Suprapubic skin (tissue), 4 donors: ENCODE measurements around the gene KRT15.

Experiments
- CTCF ChIP-seq, 2 donors: fragments of 200-600 bp in 1 of 2; fragments of 450-650 bp in 1 of 2; sonication (generic) in 1 of 2; IDR thresholded peaks; one replicate each; pipeline ENCODE4 v1.5.1; 2016 to 2019; ENCODE audit warnings: antibody characterized with exemption in 2 of 2, mild to moderate bottlenecking in 1 of 2, moderate library complexity in 1 of 2
- EP300 ChIP-seq: sonication (generic); formaldehyde crosslinking; IDR thresholded peaks from one replicate; pipeline ENCODE4 v1.6.1; 2017; ENCODE audit warnings: antibody characterized with exemption
- POLR2AphosphoS5 ChIP-seq, 3 donors: sonication (generic); formaldehyde crosslinking; IDR thresholded peaks; one replicate each; pipeline ENCODE4 v1.6.1; 2017; ENCODE audit warnings: antibody characterized with exemption in 3 of 3

GRCh38 chr17:41563607-41564170 is 45.0 kb upstream of the KRT15 start:
- TF ChIP-seq CTCF (IDR thresholded peaks at IDR 0.05) (no peak), EP300 (no peak), POLR2AphosphoS5 (IDR thresholded peaks at IDR 0.05) (no peak)
